ENCODE results near the gene CBARP. TPM values are rescaled to one million over a fixed set of nuclear protein-coding genes. Genes with fewer than 3 reads are reported as not detected.
A peak's percentile ranks its signal among the peaks of the same experiment; 100 is the strongest.

The CBARP gene
- polyA plus RNA-seq, 1 of the 3 experiments (the other 2 are of a cell fraction): 5.1 TPM

GRCh38 chr19:1279782-1280341 is 42.1 kb upstream of the CBARP start:
- peaks cover 4 to 11% of the 10 kb centered on the region in 2 experiments; a peak in 1 of 4 replicates for H3K4me1 ChIP-seq (ENCODE audit: control insufficient read depth in 1 of 2, insufficient read depth in 2 of 2, low read depth in 1 of 2, low read length in 1 of 2)
- WGBS (ENCODE audit: low lambda C conversion rate): 34% methylated on average over 9 of the region's 10 CpGs
- H3K9ac ChIP-seq: no peak overlapping the region
- H3K9me3 ChIP-seq: no peaks in the 10 kb centered on the region
- H3K36me3 ChIP-seq (replicated peaks in 1 of 2; ENCODE audit: control insufficient read depth in 1 of 2, insufficient read depth in 2 of 2, low read length in 1 of 2): peaks cover 7 to 19% of the 10 kb centered on the region in 2 experiments
- TF ChIP-seq PBX3 (IDR thresholded peaks at IDR 0.05) (0 out of 2 replicates have a peak, but pooled peaks have one; percentile 20), RCOR1 (IDR thresholded peaks at IDR 0.05; ENCODE audit: low read length) (0 out of 2 replicates have a peak, but pooled peaks have one; percentile 30), POLR2AphosphoS5 (IDR thresholded peaks at IDR 0.05; ENCODE audit: low read depth, low read length) (peak; percentile 39; the same call in 1 of the 2 replicates), FOXJ3 (CRISPR knock-in tag; IDR thresholded peaks at IDR 0.05) (no peak), NRF1 (IDR thresholded peaks at IDR 0.05; ENCODE audit: low read depth, low read length) (no peak), RAD21 (IDR thresholded peaks at IDR 0.05; ENCODE audit: low read length) (peak; percentile 95), CHD2 (IDR thresholded peaks at IDR 0.05; ENCODE audit: low read length, partially characterized antibody) (no peak), MXI1 (IDR thresholded peaks at IDR 0.05; ENCODE audit: low read depth, low read length) (peak; percentile 55; the same call in 1 of the 2 replicates), SMC3 (IDR thresholded peaks at IDR 0.05; ENCODE audit: low read depth, low read length) (peak; percentile 89), CTCF (IDR thresholded peaks at IDR 0.05) (peak; percentile 91)
- peaks cover 24% of the 10 kb centered on the region for H3F3A ChIP-seq (replicated peaks; ENCODE audit: insufficient read depth)
- ChIA-PET CTCF (interaction anchor here (0.6 to 3.5 kb wide), 37 partner anchors 8 to 249 kb away, joined by 3 to 26 read pairs (median 4); partner anchors contain the start of genes ATP5F1D, CIRBP, NDUFS7 and REEP6), POLR2A (interaction anchor here (0.7 to 1.2 kb wide), 3 partner anchors 10 to 103 kb away, joined by 3 to 7 read pairs (median 4); no protein-coding TSS in a partner anchor)
- peaks cover 18% of the 10 kb centered on the region for H3K79me2 ChIP-seq (ENCODE audit: insufficient read depth)
- no peaks in the 10 kb centered on the region for H3K9me2 ChIP-seq
- H3K4me3 ChIP-seq (ENCODE audit: low read depth in 2 of 2, low read length in 1 of 2): no peak overlapping the region
- no peak overlapping the region; a peak in 1 of 4 replicates for H3K27ac ChIP-seq (ENCODE audit: low read depth in 2 of 2, low read length in 1 of 2)
- no peaks in the 10 kb centered on the region for H3K27me3 ChIP-seq (ENCODE audit: insufficient read depth)
- H2AFZ ChIP-seq (ENCODE audit: low read depth): no peak overlapping the region
- DNase-seq: peak; percentile 91
- H4K20me1 ChIP-seq (ENCODE audit: insufficient read depth): peaks cover 6% of the 10 kb centered on the region
- no peak overlapping the region for H3K4me2 ChIP-seq

- peaks cover 16 to 28% of the 10 kb centered on the region in 2 experiments for H3K36me3 ChIP-seq (replicated peaks in 1 of 2; ENCODE audit: control insufficient read depth in 1 of 2, insufficient read depth in 2 of 2, low read length in 1 of 2)
- no peaks in the 10 kb centered on the region for H3K9me2 ChIP-seq
- peaks cover 25% of the 10 kb centered on the region for H3K79me2 ChIP-seq (ENCODE audit: insufficient read depth)
- no peak overlapping the region for H3K4me2 ChIP-seq
- POLR2A ChIA-PET: interaction anchor here (1.2 to 1.5 kb wide), 3 partner anchors 9 to 35 kb away, joined by 3 to 7 read pairs (median 5); no protein-coding TSS in a partner anchor
- H3K4me1 ChIP-seq (ENCODE audit: control insufficient read depth in 1 of 2, insufficient read depth in 2 of 2, low read depth in 1 of 2, low read length in 1 of 2): peaks cover 5 to 20% of the 10 kb centered on the region in 2 experiments; a peak in 1 of 4 replicates
- CTCF ChIA-PET: interaction anchor here (0.6 to 3.5 kb wide), 36 partner anchors 9 to 248 kb away, joined by 3 to 26 read pairs (median 4); partner anchors contain the start of genes ATP5F1D, CIRBP and NDUFS7
- H3K9me3 ChIP-seq: no peaks in the 10 kb centered on the region
- H3K27ac ChIP-seq (ENCODE audit: low read depth in 2 of 2, low read length in 1 of 2): no peak overlapping the region
- peaks cover 15% of the 10 kb centered on the region for H4K20me1 ChIP-seq (ENCODE audit: insufficient read depth)
- H3K27me3 ChIP-seq (ENCODE audit: insufficient read depth): no peaks in the 10 kb centered on the region
- WGBS (ENCODE audit: low lambda C conversion rate): 72% methylated on average over 7 of the region's 25 CpGs
- H3K4me3 ChIP-seq (ENCODE audit: low read depth in 2 of 2, low read length in 1 of 2): no peak overlapping the region
- DNase-seq: no peak
- no peak overlapping the region for H3K9ac ChIP-seq
- no peak overlapping the region for H2AFZ ChIP-seq (ENCODE audit: low read depth)
- H3F3A ChIP-seq (replicated peaks; ENCODE audit: insufficient read depth): peaks cover 26% of the 10 kb centered on the region
- TF ChIP-seq MEF2A (IDR thresholded peaks at IDR 0.05; ENCODE audit: borderline replicate concordance, low read depth) (no peak), TCF12 (IDR thresholded peaks at IDR 0.05) (no peak), SMC3 (IDR thresholded peaks at IDR 0.05; ENCODE audit: low read depth, low read length) (no peak), RFX5 (IDR thresholded peaks at IDR 0.05; ENCODE audit: low read length) (no peak), GATA2 (CRISPR knock-in tag; IDR thresholded peaks at IDR 0.05) (no peak), NFIC (IDR thresholded peaks at IDR 0.05; ENCODE audit: borderline replicate concordance) (no peak), ELF1 (IDR thresholded peaks at IDR 0.05) (no peak), MXI1 (IDR thresholded peaks at IDR 0.05; ENCODE audit: low read depth, low read length) (no peak), TAF1 (IDR thresholded peaks at IDR 0.05; ENCODE audit: borderline replicate concordance, low read depth, low read length) (no peak), IRF3 (IDR thresholded peaks at IDR 0.05; ENCODE audit: low read depth, low read length) (no peak), USF2 (IDR thresholded peaks at IDR 0.05; ENCODE audit: borderline replicate concordance, low read depth, low read length) (no peak), MAX (IDR thresholded peaks at IDR 0.05; ENCODE audit: low read depth) (no peak)
Observed at GRCh38 chr19:1278713-1279660, 41.2 kb upstream of the CBARP start.

Data from SK-N-SH (cell line).